ENCODE results near the gene NEK6. TPM values are rescaled to one million over a fixed set of nuclear protein-coding genes. Genes with fewer than 3 reads are reported as not detected.

The NEK6 gene
- total RNA-seq, 2 experiments from 2014 or later, result 0.89 to 1.7 TPM

DNA sequence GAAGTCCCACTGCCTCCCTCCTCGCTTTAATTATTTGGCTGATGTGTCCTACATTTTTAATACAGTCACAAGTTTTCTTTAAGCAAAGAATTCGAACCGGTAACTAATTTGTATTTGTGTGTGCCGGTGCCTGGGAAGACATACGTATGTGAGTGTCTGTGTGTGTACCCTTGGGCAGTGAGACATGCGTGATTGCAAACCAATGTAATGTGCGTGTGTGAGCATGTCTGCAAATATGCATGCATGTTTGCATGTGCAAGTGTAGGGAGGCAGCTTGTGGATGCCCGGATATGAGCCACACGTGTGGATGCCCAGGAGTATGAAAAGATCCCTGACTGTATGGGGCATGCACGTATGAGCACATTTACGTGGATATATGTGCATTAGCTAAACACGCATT is 44.4 kb upstream of the NEK6 start:
- Mint-ChIP-seq H3K27me3 (no peaks in the 10 kb centered on the region), H3K4me3 (no peak overlapping the region), H3K27ac (no peak overlapping the region), H3K9me3 (no peaks in the 10 kb centered on the region), H3K4me1 (ENCODE audit: low read depth) (peaks cover 48% of the 10 kb centered on the region), H3K36me3 (ENCODE audit: low read depth) (no peaks in the 10 kb centered on the region)
- Histone ChIP-seq H3K9me3 (ENCODE audit: control insufficient read depth in 1 of 2, insufficient read depth in 1 of 2, low read length in 2 of 2) (no peaks in the 10 kb centered on the region), H3K4me1 (ENCODE audit: insufficient read depth, low read length) (peaks cover 61% of the 10 kb centered on the region), H3K27me3 (ENCODE audit: control insufficient read depth in 1 of 2, insufficient read depth in 2 of 2, low read length in 2 of 2) (no peaks in the 10 kb centered on the region), H3K27ac (ENCODE audit: low read depth in 1 of 2, low read length in 2 of 2) (no peak overlapping the region), H3K36me3 (ENCODE audit: insufficient read depth, low read length) (no peaks in the 10 kb centered on the region), H3K4me3 (ENCODE audit: low read length) (no peak overlapping the region)
- POLR2A ChIA-PET, result no interaction called here
- ATAC-seq (ENCODE audit: poor library complexity) (no peak), DNase-seq (no peak)
- CTCF ChIA-PET, result no interaction called here
- TF ChIP-seq, protein P1, sequence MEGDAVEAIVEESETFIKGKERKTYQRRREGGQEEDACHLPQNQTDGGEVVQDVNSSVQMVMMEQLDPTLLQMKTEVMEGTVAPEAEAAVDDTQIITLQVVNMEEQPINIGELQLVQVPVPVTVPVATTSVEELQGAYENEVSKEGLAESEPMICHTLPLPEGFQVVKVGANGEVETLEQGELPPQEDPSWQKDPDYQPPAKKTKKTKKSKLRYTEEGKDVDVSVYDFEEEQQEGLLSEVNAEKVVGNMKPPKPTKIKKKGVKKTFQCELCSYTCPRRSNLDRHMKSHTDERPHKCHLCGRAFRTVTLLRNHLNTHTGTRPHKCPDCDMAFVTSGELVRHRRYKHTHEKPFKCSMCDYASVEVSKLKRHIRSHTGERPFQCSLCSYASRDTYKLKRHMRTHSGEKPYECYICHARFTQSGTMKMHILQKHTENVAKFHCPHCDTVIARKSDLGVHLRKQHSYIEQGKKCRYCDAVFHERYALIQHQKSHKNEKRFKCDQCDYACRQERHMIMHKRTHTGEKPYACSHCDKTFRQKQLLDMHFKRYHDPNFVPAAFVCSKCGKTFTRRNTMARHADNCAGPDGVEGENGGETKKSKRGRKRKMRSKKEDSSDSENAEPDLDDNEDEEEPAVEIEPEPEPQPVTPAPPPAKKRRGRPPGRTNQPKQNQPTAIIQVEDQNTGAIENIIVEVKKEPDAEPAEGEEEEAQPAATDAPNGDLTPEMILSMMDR (IDR thresholded peaks at IDR 0.05), result no peak
- intact Hi-C loops (cut with DNase I, micrococcal nuclease), result no loop called here

DNA sequence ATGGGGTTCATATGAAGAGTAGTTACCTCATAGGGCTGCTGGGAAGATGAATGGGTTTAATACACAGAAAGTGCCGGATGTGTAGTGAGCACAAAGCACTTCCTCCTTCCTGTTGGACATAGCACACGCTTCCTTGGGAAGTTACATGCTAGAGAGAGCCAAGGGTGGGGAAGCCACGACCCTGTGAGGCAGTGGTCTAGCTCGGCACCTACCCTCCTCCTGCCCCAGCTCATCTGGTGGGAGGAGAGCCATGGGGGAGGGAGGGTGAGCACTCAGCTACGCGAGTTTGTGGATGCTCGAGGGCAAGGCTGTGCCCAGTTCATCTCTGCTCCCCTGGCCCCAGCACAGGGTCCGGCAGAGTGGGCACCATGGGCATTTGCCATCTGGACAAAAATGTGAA is 43.6 kb upstream of the NEK6 start:
- CTCF ChIA-PET, result no interaction called here
- Histone ChIP-seq H3K4me1 (ENCODE audit: insufficient read depth, low read length) (peaks cover 61% of the 10 kb centered on the region), H3K27ac (ENCODE audit: low read depth in 1 of 2, low read length in 2 of 2) (no peak overlapping the region), H3K4me3 (ENCODE audit: low read length) (no peak overlapping the region), H3K9me3 (ENCODE audit: control insufficient read depth in 1 of 2, insufficient read depth in 1 of 2, low read length in 2 of 2) (no peaks in the 10 kb centered on the region), H3K27me3 (ENCODE audit: control insufficient read depth in 1 of 2, insufficient read depth in 2 of 2, low read length in 2 of 2) (no peaks in the 10 kb centered on the region), H3K36me3 (ENCODE audit: insufficient read depth, low read length) (no peaks in the 10 kb centered on the region)
- Mint-ChIP-seq H3K4me3 (no peak overlapping the region), H3K4me1 (ENCODE audit: low read depth) (peaks cover 40% of the 10 kb centered on the region), H3K27me3 (no peaks in the 10 kb centered on the region), H3K9me3 (no peaks in the 10 kb centered on the region), H3K27ac (no peak overlapping the region), H3K36me3 (ENCODE audit: low read depth) (no peaks in the 10 kb centered on the region)
- TF ChIP-seq, protein P1 (IDR thresholded peaks at IDR 0.05), result no peak
- POLR2A ChIA-PET, result no interaction called here
- DNase-seq (no peak), ATAC-seq (ENCODE audit: poor library complexity) (no peak)
- intact Hi-C loops (cut with DNase I, micrococcal nuclease), result no loop called here

DNA sequence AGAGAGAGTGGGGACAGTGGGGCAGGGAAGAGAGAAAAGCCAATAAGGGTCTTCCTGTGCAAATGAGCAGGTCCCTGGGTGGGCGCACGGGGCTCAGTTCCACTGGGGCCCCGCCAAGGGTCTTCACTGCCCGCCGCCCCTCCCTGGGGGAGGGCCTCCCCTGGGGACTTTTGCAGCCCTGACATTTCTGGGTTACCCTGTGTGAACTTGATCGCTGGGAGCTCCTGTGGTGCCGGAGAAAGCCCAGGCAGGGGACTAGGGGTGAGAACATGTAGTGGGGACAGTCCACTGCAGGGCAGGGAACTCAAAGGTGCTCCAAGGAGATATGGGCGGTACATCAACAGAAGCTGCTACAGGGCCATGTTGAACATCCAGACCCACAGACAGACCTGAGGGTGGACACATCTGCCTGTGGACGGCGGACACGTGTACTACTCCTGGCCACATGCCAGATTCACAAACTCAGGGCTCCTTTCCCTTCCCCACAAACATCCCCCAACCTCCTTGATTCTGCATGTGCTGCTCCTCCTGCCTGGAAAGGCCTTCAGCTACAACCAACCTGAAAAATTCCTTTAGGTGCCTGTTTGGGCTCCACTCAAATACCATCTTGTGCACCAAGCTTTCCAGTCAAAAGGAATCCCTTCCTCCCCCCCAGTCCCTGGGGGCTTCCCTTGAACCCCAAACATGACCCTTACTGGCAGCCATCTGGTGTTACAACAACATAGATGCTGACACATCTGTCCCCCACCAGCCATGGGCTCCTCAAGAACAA is 43.0 kb upstream of the NEK6 start:
- Histone ChIP-seq H3K27ac (ENCODE audit: low read depth in 1 of 2, low read length in 2 of 2) (no peak overlapping the region), H3K4me1 (ENCODE audit: insufficient read depth, low read length) (peaks cover 59% of the 10 kb centered on the region), H3K4me3 (ENCODE audit: low read length) (no peak overlapping the region), H3K9me3 (ENCODE audit: control insufficient read depth in 1 of 2, insufficient read depth in 1 of 2, low read length in 2 of 2) (no peaks in the 10 kb centered on the region), H3K27me3 (ENCODE audit: control insufficient read depth in 1 of 2, insufficient read depth in 2 of 2, low read length in 2 of 2) (no peaks in the 10 kb centered on the region), H3K36me3 (ENCODE audit: insufficient read depth, low read length) (no peaks in the 10 kb centered on the region)
- intact Hi-C loops (cut with DNase I, micrococcal nuclease), result no loop called here
- TF ChIP-seq, protein P1 (IDR thresholded peaks at IDR 0.05), result no peak
- ATAC-seq (ENCODE audit: poor library complexity) (no peak), DNase-seq (no peak)
- ChIA-PET POLR2A (no interaction called here), CTCF (no interaction called here)
- Mint-ChIP-seq H3K4me1 (ENCODE audit: low read depth) (peaks cover 36% of the 10 kb centered on the region), H3K27me3 (no peaks in the 10 kb centered on the region), H3K4me3 (no peak overlapping the region), H3K36me3 (ENCODE audit: low read depth) (no peaks in the 10 kb centered on the region), H3K27ac (no peak overlapping the region), H3K9me3 (no peaks in the 10 kb centered on the region)
